ENCODE results near the gene ARHGAP4.

GRCh38 chrX:153913211-153913610 is 12.9 kb downstream of the ARHGAP4 start:
- TF ChIP-seq CTCF (IDR thresholded peaks at IDR 0.05) (no peak), POLR2A (IDR thresholded peaks at IDR 0.05) (no peak), EP300 (IDR thresholded peaks at IDR 0.05) (no peak)
